ENCODE data around the gene DLGAP3. TPM values are rescaled to one million over a fixed set of nuclear protein-coding genes. Genes with fewer than 3 reads are reported as not detected.

Gene DLGAP3
- total and polyA plus RNA-seq, 2 of the 13 experiments (the other 11 are each of a cell fraction or from before 2014, with no cell fraction given) = 0.03 to 0.04 TPM

DNA sequence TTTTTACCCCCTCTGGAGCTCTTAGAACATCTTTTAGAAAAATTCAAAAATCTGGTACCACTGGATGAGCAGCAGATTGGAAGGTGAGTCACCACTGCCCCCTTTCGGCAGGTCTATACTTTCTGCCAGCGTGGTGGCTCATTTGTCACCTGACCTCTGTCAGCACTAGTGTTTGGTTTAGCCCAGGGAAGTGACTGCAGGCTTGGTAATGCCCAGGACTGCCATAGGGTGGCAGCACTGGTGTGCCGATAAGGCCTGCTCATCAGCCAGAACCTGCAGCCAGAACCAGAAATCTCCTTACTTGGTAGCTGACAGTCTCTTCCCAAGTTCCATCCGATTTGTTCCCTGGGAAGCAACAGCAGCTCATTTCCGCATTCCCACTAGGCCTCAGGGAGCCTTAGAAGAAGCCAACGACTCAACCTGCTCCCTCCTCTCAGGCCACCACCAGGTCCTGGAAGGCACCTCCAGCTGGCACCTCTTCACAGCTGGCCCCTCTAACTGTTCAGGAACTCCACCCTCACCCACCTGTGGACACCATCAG is 76.7 kb downstream of the DLGAP3 start:
- CTCF ChIA-PET (ENCODE audit: low intra/inter-chr PET ratio, low total read pairs) = interaction anchor here (1.2 to 4.1 kb wide), 4 partner anchors 14 to 65 kb away, joined by 4 to 81 read pairs (median 12); no protein-coding TSS in a partner anchor
- no peaks in the 10 kb centered on the region for H3K9me3 ChIP-seq (ENCODE audit: low read length)
- FAIRE-seq (peak; percentile 98), DNase-seq (ENCODE audit: low spot score) (peak; percentile 92), ATAC-seq (peak; percentile 98)
- POLR2A ChIA-PET = interaction anchor here (1.0 to 1.3 kb wide), 3 partner anchors 8 to 340 kb away, joined by 3 to 5 read pairs (median 3); partner anchors contain the start of gene SFPQ
- H4K20me1 ChIP-seq (ENCODE audit: insufficient read depth, low read length) = no peaks in the 10 kb centered on the region; the same call in 1 of the 2 replicates
- H3K9ac ChIP-seq (ENCODE audit: insufficient read depth, low read depth, low read length) = no peak overlapping the region
- H3K27me3 ChIP-seq (ENCODE audit: control insufficient read depth in 1 of 2, insufficient read depth in 2 of 2, low read length in 2 of 2) = no peaks in the 10 kb centered on the region
- H3K36me3 ChIP-seq (replicated peaks in 1 of 2; ENCODE audit: control insufficient read depth in 1 of 2, insufficient read depth in 2 of 2, low read length in 2 of 2) = peaks cover 9 to 20% of the 10 kb centered on the region in 2 experiments
- BruUV-seq (replicated peaks) = no TSS peak
- 6% methylated on average over 3 of the region's 6 CpGs for WGBS (ENCODE audit: low lambda C conversion rate)
- H3K79me2 ChIP-seq (ENCODE audit: insufficient read depth, low read length) = peaks cover 10% of the 10 kb centered on the region
- peaks cover 7% of the 10 kb centered on the region for H3K4me1 ChIP-seq (ENCODE audit: insufficient read depth, low read length)
- in situ Hi-C loops (cut with HindIII; ENCODE audit: extremely low pct_ligation_motif_present, low pct_unique_long_range_greater_than_20kb) = loop anchor here (5.0 kb wide), 1 partner anchor 65 kb away; no protein-coding TSS in a partner anchor
- no peak overlapping the region for H3K4me3 ChIP-seq (replicated peaks in 1 of 3; ENCODE audit: insufficient read depth in 1 of 3, low read depth in 2 of 3, low read length in 3 of 3)
- no peak overlapping the region for H3K4me2 ChIP-seq (ENCODE audit: low read depth, low read length)
- no peak overlapping the region for H3K27ac ChIP-seq (ENCODE audit: extremely low read length, insufficient read depth, low read length)
- intact Hi-C loops (cut with micrococcal nuclease; ENCODE audit: unreplicated experiment) = loop anchor here (1.0 to 2.0 kb wide), 2 partner anchors 14 to 66 kb away; no protein-coding TSS in a partner anchor
- H2AFZ ChIP-seq (ENCODE audit: low read length) = no peak overlapping the region
- no peak for TF ChIP-seq MBNL3 (CRISPR knock-in tag; conservative IDR thresholded peaks at IDR 0.05)
- peak; percentile 51 for TF ChIP-seq TEAD3 (CRISPR knock-in tag; optimal IDR thresholded peaks at IDR 0.05; ENCODE audit: borderline replicate concordance)
- TF ChIP-seq SMC3 (IDR thresholded peaks at IDR 0.05; ENCODE audit: low read length) = peak; percentile 75
- TF ChIP-seq, protein P1, sequence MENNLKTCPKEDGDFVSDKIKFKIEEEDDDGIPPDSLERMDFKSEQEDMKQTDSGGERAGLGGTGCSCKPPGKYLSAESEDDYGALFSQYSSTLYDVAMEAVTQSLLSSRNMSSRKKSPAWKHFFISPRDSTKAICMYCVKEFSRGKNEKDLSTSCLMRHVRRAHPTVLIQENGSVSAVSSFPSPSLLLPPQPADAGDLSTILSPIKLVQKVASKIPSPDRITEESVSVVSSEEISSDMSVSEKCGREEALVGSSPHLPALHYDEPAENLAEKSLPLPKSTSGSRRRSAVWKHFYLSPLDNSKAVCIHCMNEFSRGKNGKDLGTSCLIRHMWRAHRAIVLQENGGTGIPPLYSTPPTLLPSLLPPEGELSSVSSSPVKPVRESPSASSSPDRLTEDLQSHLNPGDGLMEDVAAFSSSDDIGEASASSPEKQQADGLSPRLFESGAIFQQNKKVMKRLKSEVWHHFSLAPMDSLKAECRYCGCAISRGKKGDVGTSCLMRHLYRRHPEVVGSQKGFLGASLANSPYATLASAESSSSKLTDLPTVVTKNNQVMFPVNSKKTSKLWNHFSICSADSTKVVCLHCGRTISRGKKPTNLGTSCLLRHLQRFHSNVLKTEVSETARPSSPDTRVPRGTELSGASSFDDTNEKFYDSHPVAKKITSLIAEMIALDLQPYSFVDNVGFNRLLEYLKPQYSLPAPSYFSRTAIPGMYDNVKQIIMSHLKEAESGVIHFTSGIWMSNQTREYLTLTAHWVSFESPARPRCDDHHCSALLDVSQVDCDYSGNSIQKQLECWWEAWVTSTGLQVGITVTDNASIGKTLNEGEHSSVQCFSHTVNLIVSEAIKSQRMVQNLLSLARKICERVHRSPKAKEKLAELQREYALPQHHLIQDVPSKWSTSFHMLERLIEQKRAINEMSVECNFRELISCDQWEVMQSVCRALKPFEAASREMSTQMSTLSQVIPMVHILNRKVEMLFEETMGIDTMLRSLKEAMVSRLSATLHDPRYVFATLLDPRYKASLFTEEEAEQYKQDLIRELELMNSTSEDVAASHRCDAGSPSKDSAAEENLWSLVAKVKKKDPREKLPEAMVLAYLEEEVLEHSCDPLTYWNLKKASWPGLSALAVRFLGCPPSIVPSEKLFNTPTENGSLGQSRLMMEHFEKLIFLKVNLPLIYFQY (CRISPR knock-in tag; IDR thresholded peaks at IDR 0.05; ENCODE audit: borderline replicate concordance) = no peak; the same call in 1 of the 2 replicates
- no peak for TF ChIP-seq MEF2D (CRISPR knock-in tag; IDR thresholded peaks at IDR 0.05)
- peak; percentile 72 for TF ChIP-seq MIXL1 (CRISPR knock-in tag; IDR thresholded peaks at IDR 0.05)
- TF ChIP-seq SKI (IDR thresholded peaks at IDR 0.05; ENCODE audit: partially characterized antibody) = peak; percentile 29
- peak; percentile 51 for TF ChIP-seq ZNF501 (CRISPR knock-in tag; IDR thresholded peaks at IDR 0.05)
- TF ChIP-seq KDM4B (CRISPR knock-in tag; IDR thresholded peaks at IDR 0.05) = 0 out of 2 replicates have a peak, but pooled peaks have one; percentile 52
- TF ChIP-seq BHLHE40 (IDR thresholded peaks at IDR 0.05; ENCODE audit: low read length) = peak; percentile 74
- no peak for TF ChIP-seq ZNF326 (CRISPR knock-in tag; IDR thresholded peaks at IDR 0.05; ENCODE audit: borderline replicate concordance)
- peak; percentile 100 for TF ChIP-seq ZNF7 (CRISPR knock-in tag; IDR thresholded peaks at IDR 0.05)
- TF ChIP-seq REPIN1 (CRISPR knock-in tag; IDR thresholded peaks at IDR 0.05; ENCODE audit: borderline replicate concordance, low read depth) = peak; percentile 59; the same call in 1 of the 2 replicates
- TF ChIP-seq HIC2 (CRISPR knock-in tag; IDR thresholded peaks at IDR 0.05; ENCODE audit: low read depth) = 0 out of 2 replicates have a peak, but pooled peaks have one; percentile 22
- no peak for TF ChIP-seq CREB3 (CRISPR knock-in tag; IDR thresholded peaks at IDR 0.05)
- TF ChIP-seq ZNF331 (CRISPR knock-in tag; IDR thresholded peaks at IDR 0.05) = peak; percentile 59; the same call in 1 of the 2 replicates
- peak; percentile 87 for TF ChIP-seq STAG1 (CRISPR knock-in tag; IDR thresholded peaks at IDR 0.05)
- no peak for TF ChIP-seq ATAD3A (CRISPR knock-in tag; IDR thresholded peaks at IDR 0.05)
- TF ChIP-seq KDM2A (CRISPR knock-in tag; IDR thresholded peaks at IDR 0.05; ENCODE audit: borderline replicate concordance, low read depth) = peak; percentile 88
- peak; percentile 28; the same call in 1 of the 2 replicates for TF ChIP-seq NCOA2 (CRISPR knock-in tag; IDR thresholded peaks at IDR 0.05)

Measured in HepG2 (cell line).